ENCODE data around the gene LANCL1.
"Not testable (repeated sequence)": the region's sequence is repeated elsewhere in the genome, so short reads cannot be mapped to it uniquely, and the experiment has no call there.

LANCL1 gene

DNA sequence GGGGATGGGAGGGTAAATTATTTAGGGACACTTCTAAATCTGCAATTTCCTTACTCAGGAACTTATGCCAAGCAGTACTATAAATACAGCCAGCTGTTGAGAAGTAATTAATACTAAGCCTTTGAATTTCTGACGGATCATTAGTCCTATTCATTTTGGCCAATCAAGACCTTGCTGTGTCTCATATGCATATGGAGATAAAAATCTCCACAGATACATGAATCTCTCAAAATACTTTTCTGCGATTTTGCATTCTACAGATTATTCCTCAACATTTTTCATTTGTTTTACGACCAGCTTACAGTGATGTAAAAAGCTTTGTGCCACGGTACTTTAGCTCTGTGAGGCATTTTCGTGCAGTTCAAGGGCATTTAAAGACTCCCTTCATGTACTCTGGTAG is 16.7 kb downstream of the LANCL1 start:
- no peak for DNase-seq

DNA sequence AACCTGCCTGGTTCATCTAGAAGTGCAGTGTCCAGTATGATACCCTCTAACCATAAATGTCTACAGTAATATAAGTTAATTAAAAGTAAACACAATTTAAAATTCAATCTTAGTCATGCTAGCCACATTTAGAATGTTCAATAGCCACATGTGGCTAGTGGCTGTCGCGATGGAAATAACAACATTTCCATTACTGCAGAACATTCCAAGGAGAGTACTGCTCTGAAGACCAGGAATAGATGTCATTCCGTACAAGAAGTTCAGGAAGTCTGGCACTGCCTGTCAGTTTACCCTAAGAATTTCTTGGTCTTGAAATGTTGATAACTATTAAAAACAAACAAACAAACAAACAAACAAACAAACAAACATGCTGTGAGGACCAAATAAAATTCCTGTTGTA is 17.2 kb downstream of the LANCL1 start:
- no peak for DNase-seq

DNA sequence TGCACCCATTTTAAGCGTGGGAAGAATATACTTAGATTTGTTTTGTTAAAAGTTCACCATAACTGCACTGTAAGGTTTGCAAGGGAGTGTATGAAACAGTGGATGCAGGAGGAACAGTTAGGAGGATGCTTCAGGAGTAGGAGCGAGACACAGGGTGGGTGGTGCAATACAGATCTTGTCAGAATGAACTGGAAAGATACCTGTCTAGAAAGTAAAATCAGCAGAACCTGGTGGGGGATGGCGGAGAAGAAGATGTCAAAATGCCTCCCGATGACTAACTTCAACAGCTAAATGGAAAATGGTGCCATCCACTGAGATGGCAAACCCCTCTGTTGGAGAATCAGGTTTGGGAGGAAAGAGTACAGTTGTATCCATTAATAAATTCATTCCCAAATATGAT is 18.2 kb downstream of the LANCL1 start:
- DNase-seq: no peak

DNA sequence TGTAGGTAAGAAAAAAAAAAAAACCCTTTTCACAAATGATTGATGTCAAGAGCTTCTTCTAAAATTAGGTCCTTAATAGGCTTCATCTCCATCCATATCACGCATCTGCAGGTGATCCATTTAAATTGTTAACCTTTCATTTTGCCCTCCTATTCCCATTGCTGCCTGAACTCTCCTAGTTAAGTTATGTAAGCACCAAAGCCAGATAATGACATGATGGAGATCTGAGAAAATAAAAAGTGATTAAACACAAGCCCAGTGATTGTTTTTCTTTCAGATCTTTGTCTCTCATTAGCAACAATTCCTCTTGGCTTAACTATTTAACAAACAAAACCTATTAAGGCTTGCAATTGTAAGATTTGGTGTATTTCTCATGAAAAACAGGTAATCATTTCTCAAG is 20.0 kb downstream of the LANCL1 start:
- no peak for DNase-seq

DNA sequence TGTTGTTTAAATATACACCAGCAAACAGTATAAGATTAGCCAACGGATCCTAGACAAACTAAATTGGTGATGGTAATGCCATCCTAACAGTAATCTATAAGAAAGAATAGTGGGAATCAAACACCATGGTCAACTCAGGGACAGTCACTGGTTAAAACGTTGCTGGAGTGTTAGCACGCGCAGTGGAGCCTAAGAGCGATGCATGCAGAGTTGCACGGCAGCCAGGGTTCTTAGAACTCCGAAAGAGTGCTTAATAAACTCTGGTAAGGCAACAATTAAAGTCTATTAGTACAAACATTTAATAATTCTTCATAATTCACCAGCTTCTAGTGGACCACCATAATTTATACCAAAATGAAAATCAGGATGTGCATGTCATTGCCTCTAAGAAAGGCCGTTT is 22.2 kb downstream of the LANCL1 start:
- DNase-seq: peak in 5 of 58 donors; percentile 4 to 18 (median 10)

DNA sequence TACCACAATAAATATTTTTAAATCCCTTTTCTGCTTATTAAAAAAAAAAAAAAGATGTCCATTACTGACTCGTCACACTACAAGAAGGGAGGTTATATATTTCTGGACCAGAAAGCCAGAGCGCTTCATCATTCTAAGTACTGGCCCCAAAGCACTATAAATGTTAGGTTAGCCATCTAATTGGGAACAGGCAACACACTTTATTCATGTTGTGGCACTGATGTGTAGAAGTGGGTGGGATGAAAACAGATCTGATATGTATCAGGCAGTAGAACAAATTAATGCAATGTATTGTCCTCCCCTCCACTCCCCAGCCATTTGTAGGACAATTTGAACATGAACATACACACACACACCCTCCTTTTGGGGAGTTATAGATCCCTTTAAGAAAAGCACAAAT is 24.4 kb downstream of the LANCL1 start:
- DNase-seq: no peak

GRCh38 chr2:210450942-210451341 is 25.6 kb downstream of the LANCL1 start:
- DNase-seq: not testable (repeated sequence)

DNA sequence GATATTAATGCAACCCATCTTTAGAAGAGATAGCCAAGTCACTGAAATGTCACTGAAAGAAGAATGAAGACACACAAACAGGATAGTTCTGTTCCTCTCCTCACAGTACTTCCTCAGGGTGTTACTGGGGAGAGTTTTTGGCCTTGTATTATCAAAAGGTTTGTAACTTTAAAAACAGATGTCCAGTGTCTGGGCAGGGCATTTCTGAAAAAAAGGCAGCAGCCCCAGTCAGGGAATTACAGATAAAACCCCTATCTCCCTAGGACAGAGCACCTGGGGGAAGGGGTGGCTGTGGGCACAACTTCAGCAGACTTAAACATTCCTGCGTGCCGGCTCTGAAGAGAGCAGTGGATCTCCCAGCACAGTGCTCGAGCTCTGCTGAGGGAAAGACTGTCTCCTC is 30.8 kb downstream of the LANCL1 start:
- DNase-seq: no peak

GRCh38 chr2:210445116-210445707 is 31.3 kb downstream of the LANCL1 start:
- DNase-seq: no peak

DNA sequence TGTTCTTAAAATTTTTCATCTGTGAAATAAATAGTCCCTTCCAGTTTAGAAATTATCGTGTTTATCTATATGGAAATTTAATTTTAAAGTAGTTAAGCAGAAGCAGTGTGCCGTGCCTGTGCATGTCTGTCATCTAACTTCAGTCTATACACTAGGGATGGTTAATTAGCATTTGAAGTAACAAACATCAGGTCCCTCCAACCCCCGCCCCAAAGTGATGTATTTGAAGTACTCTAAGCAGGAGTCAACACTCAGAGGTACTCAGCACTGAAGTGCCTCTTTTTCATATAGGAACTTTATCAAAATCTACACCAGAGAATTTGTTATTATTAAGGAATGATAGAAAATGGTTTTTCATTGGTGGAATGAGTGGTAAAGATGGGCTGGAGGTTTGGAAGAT is 33.0 kb downstream of the LANCL1 start:
- no peak for DNase-seq

DNA sequence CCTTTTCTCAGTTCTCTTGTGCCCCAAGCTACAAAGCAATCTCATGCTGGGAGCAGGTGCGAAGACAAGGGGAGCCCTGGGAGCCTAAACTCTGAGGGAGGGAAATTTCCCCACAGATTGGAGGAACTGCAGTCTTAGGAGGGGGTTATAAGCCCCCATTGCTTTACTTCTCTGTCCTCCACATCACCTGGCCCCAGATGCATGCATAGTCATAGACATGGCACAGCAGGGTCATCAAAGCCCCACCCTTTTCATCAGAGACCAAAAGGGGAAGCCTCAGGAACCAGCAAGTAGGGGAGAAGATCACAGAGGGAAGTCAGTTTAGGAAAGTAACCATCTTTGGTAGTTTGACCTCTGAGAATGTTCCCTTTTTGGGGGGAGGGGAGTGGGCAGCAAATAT is 33.7 kb downstream of the LANCL1 start:
- no peak for DNase-seq

GRCh38 chr2:210442457-210442856 is 34.1 kb downstream of the LANCL1 start:
- no peak for DNase-seq

- DNase-seq: no peak
Observed at GRCh38 chr2:210440206-210440605, 36.4 kb downstream of the LANCL1 start.

DNA sequence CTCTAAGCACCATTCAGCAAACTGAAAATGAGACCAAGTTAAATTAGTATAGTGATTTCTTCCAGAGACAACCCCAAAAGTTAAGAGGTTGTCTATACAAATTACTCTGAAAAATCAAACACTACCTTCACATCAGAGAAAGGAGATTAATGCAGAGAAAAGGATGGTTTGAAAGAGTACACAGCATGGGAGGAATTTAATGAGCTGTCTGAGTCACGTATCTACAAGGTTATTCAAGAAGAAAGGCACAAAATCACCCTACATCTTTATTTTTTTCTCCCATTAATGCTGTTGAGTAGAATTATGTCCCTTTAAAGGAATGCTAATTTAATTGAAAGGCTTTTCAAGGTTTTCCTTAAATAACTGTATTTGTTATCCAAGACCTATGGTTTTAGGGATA is 41.1 kb downstream of the LANCL1 start:
- DNase-seq: no peak

DNA sequence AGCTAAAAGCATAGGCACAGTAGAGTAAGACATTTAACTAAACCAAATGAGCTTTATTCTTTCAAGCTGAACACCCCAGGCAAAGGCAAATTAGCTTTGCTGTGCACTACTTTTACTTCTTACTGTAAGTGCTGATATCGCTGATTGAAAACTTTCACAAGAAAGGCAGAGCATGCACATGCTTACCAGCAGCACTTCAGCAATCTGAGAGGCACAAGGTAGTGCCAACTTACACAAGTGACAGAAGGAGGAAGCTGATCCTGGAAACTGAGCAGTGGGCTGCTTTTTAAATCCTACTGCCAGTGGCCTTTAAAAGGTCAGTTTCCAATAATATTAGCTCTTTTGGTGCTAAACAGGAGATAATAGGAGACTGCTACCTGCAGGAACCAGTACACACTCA is 43.9 kb downstream of the LANCL1 start:
- no peak for DNase-seq

GRCh38 chr2:210429403-210430137 is 47.0 kb downstream of the LANCL1 start:
- no peak for DNase-seq

- DNase-seq: no peak
Observed at GRCh38 chr2:210428393-210429179, 48.0 kb downstream of the LANCL1 start.

DNA sequence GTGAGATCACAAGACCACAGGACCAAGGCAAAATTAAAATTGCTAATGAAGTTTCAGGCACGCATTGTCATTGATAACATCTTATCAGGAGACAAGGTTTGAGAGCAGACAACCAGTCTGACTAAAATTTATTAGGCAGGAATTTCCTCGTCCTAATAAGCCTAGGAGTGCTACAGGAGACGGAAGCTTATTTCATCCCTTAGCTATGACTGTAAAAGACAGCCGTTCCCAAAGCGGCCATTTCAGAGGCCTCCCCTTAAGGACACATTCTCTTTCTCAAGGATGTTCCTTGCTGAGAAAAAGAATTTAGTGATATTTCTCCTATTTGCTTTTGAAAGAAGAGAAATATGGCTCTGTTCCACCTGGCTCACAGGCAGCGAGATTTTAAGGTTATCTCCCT is 49.2 kb downstream of the LANCL1 start:
- DNase-seq: not testable (repeated sequence)

- no peak for DNase-seq
Observed at GRCh38 chr2:210422366-210422765, 54.2 kb downstream of the LANCL1 start.

GRCh38 chr2:210421916-210422315 is 54.6 kb downstream of the LANCL1 start:
- DNase-seq: no peak

- no peak for DNase-seq
Observed at GRCh38 chr2:210412660-210413059, 63.9 kb downstream of the LANCL1 start.

GRCh38 chr2:210410542-210410941 is 66.0 kb downstream of the LANCL1 start:
- DNase-seq: no peak
